ENCODE measurements around the gene M1AP. TPM values are rescaled to one million over a fixed set of nuclear protein-coding genes. Genes with fewer than 3 reads are reported as not detected.

Gene M1AP
- total RNA-seq, 4 donors from 2014 or later = 0.17 to 0.42 TPM; not detected in 2

DNA sequence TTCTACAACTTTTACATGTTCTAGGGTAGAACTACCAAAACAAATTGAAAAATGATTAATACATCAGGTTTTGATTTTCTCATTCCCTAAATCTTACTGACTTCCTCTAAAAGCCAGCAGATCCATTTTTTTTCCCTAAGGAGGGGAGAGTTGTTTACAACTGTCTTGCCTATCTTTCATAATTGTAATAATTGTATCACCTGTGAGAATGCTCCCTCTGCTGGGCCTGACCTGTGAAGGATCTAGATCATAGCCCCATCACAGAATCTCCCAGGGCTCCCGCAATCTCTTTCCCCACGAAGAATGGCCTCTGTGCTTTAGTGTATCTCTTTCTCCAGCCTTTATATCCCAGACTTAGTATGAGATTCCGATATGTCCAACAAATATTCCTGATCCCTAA is 103.5 kb downstream of the M1AP start:
- 87% methylated on average over 3 of the region's 3 CpGs for WGBS
- H3K27me3 ChIP-seq = no peaks in the 10 kb centered on the region
- DNase-seq (ENCODE audit: extremely low spot score) = no peak
- H3K27ac ChIP-seq (replicated peaks in 1 of 4) = no peak overlapping the region
- no peak for TF ChIP-seq POLR2A (IDR thresholded peaks at IDR 0.05; ENCODE audit: low read depth)
- TF ChIP-seq POLR2AphosphoS5 (IDR thresholded peaks at IDR 0.05) = no peak
- TF ChIP-seq, protein P1, sequence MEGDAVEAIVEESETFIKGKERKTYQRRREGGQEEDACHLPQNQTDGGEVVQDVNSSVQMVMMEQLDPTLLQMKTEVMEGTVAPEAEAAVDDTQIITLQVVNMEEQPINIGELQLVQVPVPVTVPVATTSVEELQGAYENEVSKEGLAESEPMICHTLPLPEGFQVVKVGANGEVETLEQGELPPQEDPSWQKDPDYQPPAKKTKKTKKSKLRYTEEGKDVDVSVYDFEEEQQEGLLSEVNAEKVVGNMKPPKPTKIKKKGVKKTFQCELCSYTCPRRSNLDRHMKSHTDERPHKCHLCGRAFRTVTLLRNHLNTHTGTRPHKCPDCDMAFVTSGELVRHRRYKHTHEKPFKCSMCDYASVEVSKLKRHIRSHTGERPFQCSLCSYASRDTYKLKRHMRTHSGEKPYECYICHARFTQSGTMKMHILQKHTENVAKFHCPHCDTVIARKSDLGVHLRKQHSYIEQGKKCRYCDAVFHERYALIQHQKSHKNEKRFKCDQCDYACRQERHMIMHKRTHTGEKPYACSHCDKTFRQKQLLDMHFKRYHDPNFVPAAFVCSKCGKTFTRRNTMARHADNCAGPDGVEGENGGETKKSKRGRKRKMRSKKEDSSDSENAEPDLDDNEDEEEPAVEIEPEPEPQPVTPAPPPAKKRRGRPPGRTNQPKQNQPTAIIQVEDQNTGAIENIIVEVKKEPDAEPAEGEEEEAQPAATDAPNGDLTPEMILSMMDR (IDR thresholded peaks at IDR 0.05) = no peak
- H3K4me3 ChIP-seq = no peak overlapping the region
- H3K4me1 ChIP-seq = peaks cover 10 to 28% (median 17%) of the 10 kb centered on the region in 4 donors
- intact Hi-C loops (cut with DNase I) = no loop called here
- H3K36me3 ChIP-seq = no peaks in the 10 kb centered on the region
- no peaks in the 10 kb centered on the region for H3K9me3 ChIP-seq

DNA sequence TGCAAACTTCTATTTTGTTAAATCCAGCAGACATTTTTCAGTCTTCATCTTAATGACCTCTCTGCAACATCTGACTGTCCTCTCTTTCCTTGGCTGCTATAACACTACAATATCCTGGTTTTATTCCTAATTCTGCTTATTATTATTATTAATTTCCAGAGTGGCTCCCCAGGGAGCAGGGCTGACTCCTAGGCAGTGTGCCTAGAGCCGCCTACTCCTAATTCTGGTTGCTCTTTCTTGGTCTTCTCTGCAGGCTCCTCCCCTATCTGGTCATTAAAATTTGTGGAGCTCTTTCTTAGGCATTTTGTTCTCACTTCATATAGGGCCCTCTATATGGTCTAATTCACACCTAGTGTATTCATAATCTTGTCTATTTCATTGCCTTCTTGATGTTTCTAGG is 105.2 kb downstream of the M1AP start:
- Histone ChIP-seq H3K4me3 (no peak overlapping the region), H3K36me3 (no peaks in the 10 kb centered on the region), H3K27ac (replicated peaks in 1 of 4) (no peak overlapping the region), H3K4me1 (peaks cover 0 to 13% (median under 1%) of the 10 kb centered on the region in 4 donors), H3K9me3 (no peaks in the 10 kb centered on the region), H3K27me3 (peaks cover 0 to 6% (median 0%) of the 10 kb centered on the region in 4 donors)
- 77% methylated on average over 1 of the region's 1 CpG for WGBS
- no peak for TF ChIP-seq POLR2A (IDR thresholded peaks at IDR 0.05; ENCODE audit: low read depth)
- intact Hi-C loops (cut with DNase I) = no loop called here
- DNase-seq (ENCODE audit: extremely low spot score) = no peak

DNA sequence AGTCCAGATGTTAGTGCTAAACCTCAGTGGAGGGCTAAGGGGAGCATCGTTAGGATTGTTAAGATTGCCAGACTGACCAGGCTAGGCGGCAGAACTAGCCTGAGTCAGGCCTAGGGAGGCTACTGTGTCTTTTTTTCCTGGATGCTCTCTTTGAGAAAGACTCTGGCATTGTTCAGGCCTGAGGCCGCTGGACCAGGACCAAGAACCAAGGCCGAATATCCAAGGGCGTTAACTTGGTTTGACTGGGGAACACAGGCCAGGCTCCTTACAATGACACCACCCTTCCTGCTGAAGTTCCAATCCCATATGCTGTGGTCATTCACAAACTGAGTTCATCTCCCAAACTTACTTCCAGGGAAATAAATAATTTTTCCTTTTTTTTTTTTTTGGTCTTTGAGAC is 107.8 kb downstream of the M1AP start:
- no peak for TF ChIP-seq EP300 (IDR thresholded peaks at IDR 0.05)
- TF ChIP-seq, protein P1 (IDR thresholded peaks at IDR 0.05) = no peak
- TF ChIP-seq POLR2AphosphoS5 (IDR thresholded peaks at IDR 0.05) = peak in 1 of 2 donors; percentile 23
- no peak for TF ChIP-seq POLR2A (IDR thresholded peaks at IDR 0.05; ENCODE audit: low read depth)
- WGBS = 75% methylated on average over 5 of the region's 5 CpGs
- intact Hi-C loops (cut with DNase I) = no loop called here
- H3K9me3 ChIP-seq = no peaks in the 10 kb centered on the region
- H3K4me3 ChIP-seq = no peak overlapping the region
- H3K27ac ChIP-seq (replicated peaks in 1 of 4) = peak overlapping the region in 3 of 4 donors; percentile 29 to 62 (median 42)
- no peaks in the 10 kb centered on the region for H3K36me3 ChIP-seq
- H3K27me3 ChIP-seq = peaks cover 0 to 6% (median 0%) of the 10 kb centered on the region in 4 donors
- DNase-seq (ENCODE audit: extremely low spot score) = no peak
- peaks cover 0 to 13% (median 0%) of the 10 kb centered on the region in 4 donors for H3K4me1 ChIP-seq

DNA sequence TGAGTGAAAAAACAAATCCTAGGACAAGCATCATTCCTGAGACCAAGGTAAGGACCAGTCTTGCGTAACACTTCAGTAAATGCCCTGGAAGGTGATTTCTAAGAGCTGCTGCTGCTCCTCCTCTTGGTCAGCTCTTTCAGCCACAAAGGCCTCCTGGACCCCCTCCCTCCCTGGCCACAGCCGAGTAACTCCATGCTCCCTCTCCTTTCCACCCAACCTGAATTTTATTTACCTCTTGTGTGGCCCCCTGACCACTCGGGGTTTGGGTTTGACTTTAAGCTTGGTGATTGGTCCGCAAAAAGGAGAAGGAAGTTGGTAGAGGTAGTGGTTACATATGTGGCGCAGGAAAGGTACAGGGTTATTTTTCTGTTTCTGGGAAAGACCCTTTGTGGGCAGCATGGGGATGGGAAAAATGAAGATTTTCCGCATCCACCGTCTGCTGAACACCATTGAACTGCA is 109.2 kb downstream of the M1AP start:
- Histone ChIP-seq H3K4me3 (no peak overlapping the region), H3K27ac (replicated peaks in 1 of 4) (no peak overlapping the region), H3K36me3 (peaks cover 0 to 5% (median 1%) of the 10 kb centered on the region in 4 donors), H3K27me3 (peaks cover 0 to 6% (median 0%) of the 10 kb centered on the region in 4 donors), H3K9me3 (no peaks in the 10 kb centered on the region), H3K4me1 (peaks cover 0 to 13% (median 0%) of the 10 kb centered on the region in 4 donors)
- no peak for DNase-seq (ENCODE audit: extremely low spot score)
- TF ChIP-seq POLR2A (IDR thresholded peaks at IDR 0.05; ENCODE audit: low read depth) = no peak
- no peak for TF ChIP-seq EP300 (IDR thresholded peaks at IDR 0.05)
- TF ChIP-seq, protein P1 (IDR thresholded peaks at IDR 0.05) = no peak
- TF ChIP-seq POLR2AphosphoS5 (IDR thresholded peaks at IDR 0.05) = no peak
- intact Hi-C loops (cut with DNase I) = no loop called here
- WGBS = 74% methylated on average over 7 of the region's 7 CpGs

DNA sequence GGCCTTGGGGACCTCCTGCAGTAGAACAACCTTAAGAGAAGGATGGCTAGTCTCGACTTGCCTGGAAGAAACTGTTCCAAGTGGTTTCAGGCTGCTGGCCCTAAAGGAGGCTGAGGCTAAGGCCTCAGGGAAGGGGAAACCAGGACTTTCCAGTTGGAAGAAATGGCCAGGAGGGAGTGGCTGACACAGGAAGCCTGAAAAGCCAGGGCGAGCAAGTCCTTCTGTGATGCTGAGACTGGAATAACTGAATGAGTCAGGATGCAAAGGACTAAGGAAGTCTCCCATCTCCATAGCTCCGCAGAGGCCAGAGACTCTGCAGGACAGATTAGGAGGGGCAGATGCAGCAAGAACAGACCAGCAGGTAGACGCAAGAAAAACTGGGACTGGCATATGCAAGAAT is 111.0 kb downstream of the M1AP start:
- no peak for TF ChIP-seq EP300 (IDR thresholded peaks at IDR 0.05)
- TF ChIP-seq POLR2A (IDR thresholded peaks at IDR 0.05; ENCODE audit: low read depth) = no peak
- TF ChIP-seq, protein P1 (IDR thresholded peaks at IDR 0.05) = no peak
- no peak for TF ChIP-seq POLR2AphosphoS5 (IDR thresholded peaks at IDR 0.05)
- Histone ChIP-seq H3K4me1 (peaks cover 0 to 13% (median under 1%) of the 10 kb centered on the region in 4 donors), H3K27me3 (peaks cover 0 to 6% (median 0%) of the 10 kb centered on the region in 4 donors), H3K9me3 (no peaks in the 10 kb centered on the region), H3K27ac (replicated peaks in 1 of 4) (no peak overlapping the region), H3K36me3 (peaks cover 7 to 22% (median 18%) of the 10 kb centered on the region in 4 donors), H3K4me3 (no peak overlapping the region)
- no peak for DNase-seq (ENCODE audit: extremely low spot score)
- intact Hi-C loops (cut with DNase I) = no loop called here
- WGBS = 73% methylated on average over 4 of the region's 4 CpGs

Data from esophagus muscularis mucosa (tissue), 4 donors.